ENCODE measurements around the gene ITPKA.

ITPKA gene

DNA sequence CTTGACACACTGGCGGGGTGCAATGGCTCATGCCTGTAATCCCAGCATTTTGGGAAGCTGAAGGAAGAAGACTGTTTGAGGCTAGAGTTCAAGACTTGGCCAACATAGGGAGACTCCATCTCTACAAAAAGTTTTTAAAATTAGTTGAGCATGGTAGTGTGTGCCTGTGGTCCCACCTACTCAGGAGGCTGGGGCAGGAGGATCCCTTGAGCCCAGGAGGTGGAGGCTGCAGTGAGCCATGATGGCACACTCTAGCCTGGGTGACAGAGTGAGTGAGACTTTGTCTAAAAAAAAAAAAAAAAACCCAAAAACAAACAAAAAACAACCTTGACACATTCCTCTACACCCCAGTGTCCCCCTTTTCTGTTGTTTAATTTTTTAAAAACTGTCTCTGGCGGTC, 4.0 kb upstream of the ITPKA start:
- no peak for DNase-seq (ENCODE audit: low read depth in 1 of 2, low spot score in 1 of 2)
- Histone ChIP-seq H3K27me3 (ENCODE audit: insufficient read depth, poor library complexity, severe bottlenecking) (peaks cover 21% of the 10 kb centered on the region), H3K27ac (replicated peaks) (no peak overlapping the region), H3K4me3 (replicated peaks; ENCODE audit: insufficient read depth, low read length) (no peak overlapping the region)
- TF ChIP-seq CTCF (IDR thresholded peaks at IDR 0.05; ENCODE audit: insufficient read depth, low read length) (no peak), GABPA (IDR thresholded peaks at IDR 0.05; ENCODE audit: low read depth) (no peak), REST (IDR thresholded peaks at IDR 0.05; ENCODE audit: insufficient replicate concordance, low read depth) (no peak), POLR2AphosphoS5 (IDR thresholded peaks at IDR 0.05; ENCODE audit: low read depth) (no peak), SPI1 (IDR thresholded peaks at IDR 0.05; ENCODE audit: borderline replicate concordance, low read depth) (no peak)

- H3K27ac ChIP-seq (replicated peaks), result no peak overlapping the region
- H3K4me3 ChIP-seq (replicated peaks; ENCODE audit: insufficient read depth, low read length), result no peak overlapping the region
- peak in 1 of 2 experiments; percentile 83 for DNase-seq (ENCODE audit: low read depth in 1 of 2, low spot score in 1 of 2)
- H3K27me3 ChIP-seq (ENCODE audit: insufficient read depth, poor library complexity, severe bottlenecking), result peaks cover 28% of the 10 kb centered on the region
- TF ChIP-seq CTCF (IDR thresholded peaks at IDR 0.05; ENCODE audit: insufficient read depth, low read length), result no peak
- no peak for TF ChIP-seq REST (IDR thresholded peaks at IDR 0.05; ENCODE audit: insufficient replicate concordance, low read depth)
- no peak for TF ChIP-seq POLR2AphosphoS5 (IDR thresholded peaks at IDR 0.05; ENCODE audit: low read depth)
- TF ChIP-seq SPI1 (IDR thresholded peaks at IDR 0.05; ENCODE audit: borderline replicate concordance, low read depth), result no peak
- no peak for TF ChIP-seq GABPA (IDR thresholded peaks at IDR 0.05; ENCODE audit: low read depth)
These were observed 3.3 kb upstream of the ITPKA start for GRCh38 chr15:41490355-41490754.

GRCh38 chr15:41491889-41492288, 1.8 kb upstream of the ITPKA start:
- no peak for DNase-seq (ENCODE audit: low read depth in 1 of 2, low spot score in 1 of 2)
- Histone ChIP-seq H3K27me3 (ENCODE audit: insufficient read depth, poor library complexity, severe bottlenecking) (peaks cover 43% of the 10 kb centered on the region), H3K4me3 (replicated peaks; ENCODE audit: insufficient read depth, low read length) (no peak overlapping the region), H3K27ac (replicated peaks) (no peak overlapping the region)
- no peak for TF ChIP-seq SPI1 (IDR thresholded peaks at IDR 0.05; ENCODE audit: borderline replicate concordance, low read depth)
- no peak for TF ChIP-seq CTCF (IDR thresholded peaks at IDR 0.05; ENCODE audit: insufficient read depth, low read length)
- TF ChIP-seq POLR2AphosphoS5 (IDR thresholded peaks at IDR 0.05; ENCODE audit: low read depth), result no peak
- no peak for TF ChIP-seq REST (IDR thresholded peaks at IDR 0.05; ENCODE audit: insufficient replicate concordance, low read depth)
- TF ChIP-seq GABPA (IDR thresholded peaks at IDR 0.05; ENCODE audit: low read depth), result no peak
